GM21723 (cell line): ENCODE results near the gene TLR6.
"Not testable (repeated sequence)": the region's sequence is repeated elsewhere in the genome, so short reads cannot be mapped to it uniquely, and the experiment has no call there.

Experiments
- ATAC-seq: cut with Tn5 transposase; IDR thresholded peaks from one replicate; pipeline ENCODE4 v1.9.1; 2021; ENCODE audit warnings: mild to moderate bottlenecking, moderate library complexity; ENCODE audit not compliant: unreplicated experiment

The TLR6 gene

DNA sequence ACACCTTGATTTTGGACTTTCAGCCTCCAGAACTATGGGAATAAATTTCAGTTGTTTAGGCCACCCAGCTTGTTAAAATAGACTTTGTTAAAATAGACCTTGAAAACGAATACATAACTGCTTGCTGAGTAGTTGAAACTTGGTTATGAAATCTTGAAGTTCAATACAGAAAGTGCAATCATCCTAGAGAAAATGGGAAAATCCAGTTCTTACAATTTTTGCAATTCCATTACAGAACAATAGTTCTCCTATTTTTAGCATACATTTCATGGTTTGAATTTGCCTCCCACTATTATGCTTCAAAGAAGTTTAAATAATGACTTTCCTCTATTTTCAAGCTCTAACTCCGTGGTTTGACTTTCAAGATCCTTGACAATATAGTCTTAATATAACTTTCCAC lies 62.6 kb downstream of the TLR6 start:
- no peak for ATAC-seq

- no peak for ATAC-seq
These were observed 65.6 kb downstream of the TLR6 start for GRCh38 chr4:38791010-38791409.

- ATAC-seq, result no peak
These were observed 68.3 kb downstream of the TLR6 start for GRCh38 chr4:38788317-38788716.

DNA sequence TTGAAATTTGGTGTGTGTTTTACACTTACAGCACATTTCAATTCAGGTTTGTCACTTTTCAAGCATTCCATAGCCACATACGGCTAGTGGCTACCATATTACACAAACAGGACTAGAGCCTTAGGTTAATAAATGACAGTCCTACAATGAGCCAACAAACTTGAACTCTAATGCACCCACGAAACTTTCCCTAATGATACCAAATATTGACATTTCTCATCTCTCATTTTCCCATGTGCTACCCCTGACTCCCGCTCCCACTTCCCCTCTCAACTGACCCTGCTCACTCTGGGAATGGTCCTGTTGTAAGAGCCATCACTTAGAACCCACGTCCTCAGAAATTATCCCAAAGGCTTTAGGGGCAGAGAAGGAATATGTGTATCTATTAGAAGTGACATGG lies 68.9 kb downstream of the TLR6 start:
- ATAC-seq, result no peak

DNA sequence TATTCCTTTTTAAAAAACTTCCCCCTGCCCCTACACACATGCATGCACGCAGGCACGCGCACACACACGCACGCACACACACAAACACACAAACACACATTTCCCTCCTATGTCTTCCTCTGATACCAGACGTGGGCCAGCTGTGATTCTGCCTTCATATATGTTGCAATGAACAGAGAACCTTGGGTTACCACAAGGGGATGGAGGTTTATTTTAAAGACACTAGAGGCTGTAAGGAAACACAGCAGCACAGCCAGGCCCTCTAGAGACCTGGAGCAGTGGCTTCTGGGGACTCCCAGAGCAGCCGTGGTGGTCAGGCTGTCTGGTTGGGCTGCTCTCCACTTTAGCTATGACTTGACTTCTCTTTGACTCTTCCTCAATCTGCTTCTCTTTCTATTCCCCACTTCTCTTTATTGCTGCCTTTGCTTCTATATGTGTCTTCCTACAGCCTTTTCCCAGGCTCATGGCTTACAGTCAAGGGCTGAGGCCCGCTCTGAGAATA lies 70.7 kb downstream of the TLR6 start:
- peak; percentile 51 for ATAC-seq

DNA sequence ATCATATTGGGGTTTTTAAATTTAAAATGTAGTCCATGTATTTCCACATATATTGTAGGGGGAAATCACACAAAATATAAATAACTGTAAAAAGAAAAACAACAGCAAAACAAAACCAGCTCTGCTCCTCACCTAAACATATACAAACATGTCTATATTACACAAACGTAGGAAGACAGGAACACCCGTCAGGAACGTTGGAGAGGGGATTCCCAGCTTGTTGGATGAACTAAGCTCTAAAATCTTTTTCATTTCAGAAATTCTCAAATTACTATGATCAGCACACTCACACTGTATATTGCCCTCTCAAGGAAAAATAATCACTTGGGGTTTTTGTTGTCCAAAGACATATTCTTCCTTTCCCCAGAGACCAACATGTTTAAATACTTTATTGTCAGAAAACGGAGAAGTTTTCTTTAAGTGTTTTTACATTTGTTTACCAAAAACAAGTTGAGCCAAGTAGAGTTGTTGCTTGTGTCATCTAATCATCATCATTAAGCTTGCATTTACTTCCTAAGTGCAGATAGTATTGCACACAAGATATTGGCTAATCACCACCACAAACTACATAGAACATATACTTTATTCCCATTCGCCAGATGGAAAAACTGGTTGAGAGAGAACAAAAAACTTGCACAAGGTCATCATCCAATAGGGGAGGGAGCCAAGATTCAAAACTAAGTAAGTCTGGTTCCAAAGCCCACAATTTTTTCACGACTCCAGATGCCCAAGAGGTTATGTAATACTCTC lies 71.4 kb downstream of the TLR6 start:
- ATAC-seq, result no peak

GRCh38 chr4:38784141-38784540 lies 72.5 kb downstream of the TLR6 start:
- ATAC-seq, result no peak

GRCh38 chr4:38783109-38783460 lies 73.5 kb downstream of the TLR6 start:
- ATAC-seq, result no peak

GRCh38 chr4:38782452-38783108 lies 74.0 kb downstream of the TLR6 start, which contains the start of gene TLR10:
TLR10 (minus strand) TSS chr4:38782990; CDS start chr4:38775590, 7,400 bp downstream.
- peak; percentile 69 for ATAC-seq

GRCh38 chr4:38781854-38782261 lies 74.8 kb downstream of the TLR6 start:
- ATAC-seq, result peak; percentile 40

DNA sequence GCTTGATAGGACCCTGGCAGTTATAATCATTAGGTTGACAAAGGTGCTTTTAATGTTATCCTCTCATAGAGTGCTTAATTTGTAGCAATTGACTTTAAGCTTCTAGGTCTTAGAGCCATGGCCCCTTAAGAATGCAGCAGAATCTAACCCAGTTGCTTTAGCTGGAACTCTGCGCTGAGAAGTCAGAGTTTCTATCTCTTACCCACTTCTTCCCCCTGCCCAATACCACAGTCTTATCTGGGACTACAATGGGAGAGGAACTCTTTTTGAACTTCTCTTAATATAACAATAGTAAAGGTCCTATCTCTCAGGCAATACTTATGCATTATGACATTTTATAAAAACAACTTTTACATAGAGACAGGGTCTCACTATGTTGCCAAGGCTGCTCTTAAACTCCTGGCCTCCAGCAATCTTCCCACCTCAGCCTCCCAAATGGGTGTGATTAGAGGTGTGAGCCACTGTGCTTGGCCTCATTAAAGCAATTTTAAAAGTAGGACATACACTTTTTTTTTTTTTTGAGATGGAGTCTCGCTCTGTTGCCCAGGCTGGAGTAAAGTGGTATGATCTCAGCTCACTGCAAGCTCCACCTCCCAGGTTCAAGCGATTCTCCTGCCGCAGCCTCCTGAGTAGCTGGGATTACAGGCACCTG lies 75.7 kb downstream of the TLR6 start:
- ATAC-seq, result no peak

DNA sequence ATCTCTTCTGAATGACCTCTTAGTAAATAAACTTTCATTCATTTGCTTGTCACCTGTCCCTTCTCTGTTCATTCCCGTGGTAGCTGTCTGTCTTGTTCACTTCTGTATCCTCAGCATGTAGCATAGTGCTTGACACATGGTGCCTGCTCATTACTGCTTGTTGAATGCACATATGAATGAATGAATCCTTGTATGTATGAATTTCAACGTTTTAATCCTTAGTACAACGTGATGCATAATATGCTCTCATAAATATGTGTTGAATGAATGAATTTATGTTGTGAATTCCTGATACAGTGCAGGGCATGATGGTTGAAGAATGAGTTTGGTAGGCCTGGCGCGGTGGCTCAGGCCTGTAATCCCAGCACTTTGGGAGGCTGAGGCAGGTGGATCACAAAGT lies 76.8 kb downstream of the TLR6 start:
- ATAC-seq, result no peak

- ATAC-seq, result not testable (repeated sequence)
These were observed 78.7 kb downstream of the TLR6 start for GRCh38 chr4:38777925-38778324.

DNA sequence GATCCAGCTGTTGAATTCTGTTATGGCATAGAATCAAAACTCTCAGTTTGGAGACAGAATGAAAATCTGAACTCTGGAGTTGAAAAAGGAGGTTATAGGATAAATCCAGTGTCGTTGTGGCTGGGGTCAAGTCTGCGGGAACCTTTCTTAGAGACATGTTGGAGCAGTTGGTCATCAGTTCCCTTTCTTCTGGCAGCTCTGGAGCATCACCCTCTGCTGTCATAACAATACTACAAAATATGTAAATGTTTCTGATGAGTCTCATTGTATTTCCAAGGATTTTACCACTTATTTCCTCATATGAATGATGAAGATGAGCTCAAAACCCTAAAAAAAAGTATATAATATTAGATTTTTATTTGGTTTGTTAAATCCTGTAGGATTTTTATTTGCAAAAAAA lies 81.3 kb downstream of the TLR6 start:
- no peak for ATAC-seq

DNA sequence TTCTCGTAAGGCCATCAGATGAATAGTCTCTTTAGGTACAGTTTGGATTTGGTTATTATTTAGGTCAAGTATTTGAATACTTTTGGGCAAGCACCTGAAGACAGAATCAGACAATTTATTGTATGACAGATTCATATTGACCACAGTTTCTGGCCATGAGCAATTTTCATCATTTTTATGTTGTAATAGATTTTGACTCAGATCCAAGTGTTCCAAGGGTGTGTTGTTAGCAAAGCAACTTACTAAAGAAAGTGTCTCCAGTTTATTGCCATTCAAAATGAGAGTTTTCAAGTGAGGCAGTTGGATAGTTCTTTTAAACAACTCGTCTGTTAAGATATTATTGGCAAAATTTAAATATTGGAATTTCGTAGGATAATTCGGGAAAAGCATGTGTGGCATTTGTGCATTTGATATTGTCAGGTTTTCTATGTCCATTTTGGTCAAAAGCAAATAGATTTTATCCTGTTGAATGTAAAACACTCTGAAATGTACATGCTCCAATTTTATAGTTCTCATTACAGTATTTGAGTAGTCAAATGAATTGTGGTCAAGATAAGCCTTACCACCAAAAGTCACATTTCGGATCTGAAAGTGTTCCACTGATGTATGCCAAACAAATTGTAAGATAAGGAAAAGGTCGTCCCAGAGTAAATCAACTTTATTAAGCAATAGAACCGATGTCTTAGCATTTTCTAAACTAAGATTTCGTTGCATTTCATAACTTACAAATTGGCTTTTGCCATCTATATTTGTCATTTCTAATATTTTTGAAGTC lies 82.2 kb downstream of the TLR6 start:
- ATAC-seq, result no peak
